HG03442 (cell line): ENCODE data around the gene NRROS.
"Not testable (repeated sequence)": the region's sequence is repeated elsewhere in the genome, so short reads cannot be mapped to it uniquely, and the experiment has no call there.

Experiments used
- ATAC-seq: cut with Tn5 transposase; IDR thresholded peaks from one replicate; pipeline ENCODE4 v1.9.1; 2021; ENCODE audit warnings: mild to moderate bottlenecking, moderate library complexity; ENCODE audit not compliant: unreplicated experiment

NRROS gene

GRCh38 chr3:196624067-196624790 is 15.3 kb upstream of the NRROS start:
- ATAC-seq: peak; percentile 45

DNA sequence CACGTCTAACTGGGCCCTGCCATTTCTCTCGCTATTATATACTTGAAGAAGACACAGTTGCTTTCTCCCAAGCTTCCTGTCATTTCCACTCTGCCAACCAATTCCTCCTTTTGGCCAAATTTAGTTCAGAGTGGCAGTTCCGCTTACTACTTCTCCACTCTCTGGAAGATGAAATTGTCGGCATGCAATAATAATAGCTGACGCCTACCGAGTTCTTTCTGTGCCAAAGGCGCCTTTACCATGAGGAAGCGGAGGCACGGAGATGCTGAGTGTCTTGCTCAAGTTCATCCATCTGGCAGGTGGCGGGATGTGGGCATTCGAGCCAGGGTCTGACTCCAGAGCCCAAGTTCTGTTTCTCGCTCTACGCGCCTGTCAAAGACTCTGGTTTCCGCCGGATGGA is 14.6 kb upstream of the NRROS start:
- no peak for ATAC-seq

DNA sequence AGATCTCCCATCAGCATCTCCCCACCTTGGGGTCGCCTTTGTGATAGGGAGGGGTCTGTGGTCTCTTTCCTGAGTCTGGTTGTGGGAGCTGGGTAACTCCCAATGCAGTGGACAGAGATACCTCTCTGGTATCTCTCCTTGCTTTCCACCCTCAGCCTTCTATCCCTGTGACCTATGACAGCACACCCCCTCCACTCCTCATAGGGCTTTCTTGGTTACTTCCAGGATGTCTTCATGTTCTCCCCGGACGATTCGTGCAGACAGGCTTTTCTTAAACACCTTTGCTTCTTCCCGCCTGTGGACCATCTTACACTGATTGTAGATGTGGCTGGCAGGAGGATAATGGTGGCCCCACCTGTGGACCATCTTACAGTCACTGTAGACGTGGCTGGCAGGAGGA is 14.2 kb upstream of the NRROS start:
- ATAC-seq: no peak

- ATAC-seq: no peak
Measured at GRCh38 chr3:196627918-196628231, 11.6 kb upstream of the NRROS start.

GRCh38 chr3:196629228-196629627 is 10.3 kb upstream of the NRROS start:
- ATAC-seq: no peak

DNA sequence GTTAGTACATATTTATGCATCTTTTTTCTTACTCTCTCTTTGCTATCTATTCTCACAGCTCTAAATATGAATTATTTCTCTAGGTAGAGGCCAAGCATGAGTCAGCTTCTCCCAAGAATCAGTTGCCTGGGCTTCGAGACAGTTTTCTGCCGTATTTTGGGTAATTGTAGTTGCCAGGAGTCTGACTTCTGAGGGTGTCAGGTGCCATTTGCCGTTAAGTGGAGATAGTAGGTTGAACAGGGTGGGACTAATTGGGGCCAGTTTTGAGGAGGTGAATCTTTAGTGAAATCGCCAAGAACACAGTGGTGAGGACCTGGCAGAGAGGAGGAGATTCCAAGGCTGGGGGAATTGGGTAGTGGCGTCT is 7.8 kb upstream of the NRROS start:
- ATAC-seq: no peak

DNA sequence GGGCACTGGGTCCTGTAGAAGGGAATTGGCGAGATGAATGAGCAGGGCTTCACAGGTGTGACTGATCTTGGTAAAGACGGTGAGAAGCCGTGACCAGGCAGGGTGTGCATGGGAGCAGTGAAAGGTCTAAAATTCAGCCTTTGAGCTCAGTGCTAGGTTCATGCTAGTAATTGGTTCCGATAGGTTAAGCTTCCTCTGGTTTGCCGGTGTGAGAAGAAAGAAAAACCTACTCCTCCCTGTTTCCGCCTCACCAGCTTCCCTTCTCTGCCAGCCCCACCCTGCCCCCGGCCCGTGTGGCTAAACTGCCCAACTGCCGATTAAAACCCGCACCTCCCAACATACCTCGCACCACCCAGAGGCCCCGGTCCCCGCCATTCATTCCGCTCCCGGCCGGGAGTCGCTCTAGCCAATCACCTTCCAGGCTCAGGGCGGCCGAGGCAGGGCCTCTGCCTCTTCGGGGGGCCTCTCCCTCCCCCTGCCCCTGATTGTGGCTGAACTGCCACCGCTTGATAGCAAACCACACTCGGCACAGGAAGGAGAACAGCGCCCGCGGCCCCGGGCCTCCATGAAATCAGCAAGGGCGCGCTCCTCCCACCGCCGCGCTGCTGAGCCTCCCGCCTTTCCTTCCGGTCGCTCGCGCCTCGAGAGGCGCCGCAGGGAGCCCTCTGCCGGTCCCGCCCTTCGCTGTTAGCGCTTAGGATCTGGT is 7.3 kb upstream of the NRROS start:
- peak; percentile 62 for ATAC-seq

- ATAC-seq: no peak
Measured at GRCh38 chr3:196633555-196634151, 5.8 kb upstream of the NRROS start.

DNA sequence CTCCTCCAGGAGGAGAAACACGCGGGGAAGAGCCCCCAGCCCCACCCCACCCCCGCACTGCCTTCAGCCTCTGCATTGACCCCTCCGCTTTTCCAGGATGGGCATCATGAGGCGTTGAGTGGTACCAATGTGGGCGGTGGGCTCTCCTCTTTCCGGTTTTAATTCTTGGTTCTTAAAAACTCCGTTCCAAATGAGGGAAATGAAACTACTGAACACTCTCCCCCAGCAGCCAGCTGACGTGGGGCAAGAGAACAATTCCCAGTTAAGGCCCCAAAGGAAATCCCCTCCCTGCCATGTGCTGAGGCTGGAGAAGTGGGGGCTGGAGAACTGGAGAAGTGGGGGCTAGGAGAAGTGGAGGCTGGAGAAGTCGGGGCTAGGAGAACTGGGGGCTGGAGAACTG is 5.3 kb upstream of the NRROS start:
- no peak for ATAC-seq

DNA sequence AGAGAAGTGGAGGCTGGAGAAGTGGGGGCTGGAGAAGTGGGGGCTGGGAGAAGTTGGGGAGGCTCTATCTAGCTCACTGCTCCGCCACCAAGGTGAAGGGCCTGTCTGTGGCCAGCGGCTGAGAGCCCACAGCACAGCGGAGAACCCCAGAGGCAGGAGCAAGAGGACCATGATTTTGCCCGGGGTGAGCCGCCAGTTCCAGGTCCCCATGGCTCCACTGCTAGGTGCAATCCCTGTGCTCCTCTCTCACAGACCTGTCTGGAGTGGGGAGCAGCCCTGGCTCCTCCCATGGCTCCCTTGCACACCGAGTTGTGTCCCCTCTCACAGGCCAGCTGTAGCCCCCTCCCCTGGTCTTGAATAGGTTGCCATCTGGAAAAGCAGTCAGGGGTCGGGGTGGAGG is 4.7 kb upstream of the NRROS start:
- no peak for ATAC-seq

GRCh38 chr3:196636369-196637349 is 2.8 kb upstream of the NRROS start:
- ATAC-seq: no peak

- not testable (repeated sequence) for ATAC-seq
Measured at GRCh38 chr3:196637941-196638340, 1.6 kb upstream of the NRROS start.

DNA sequence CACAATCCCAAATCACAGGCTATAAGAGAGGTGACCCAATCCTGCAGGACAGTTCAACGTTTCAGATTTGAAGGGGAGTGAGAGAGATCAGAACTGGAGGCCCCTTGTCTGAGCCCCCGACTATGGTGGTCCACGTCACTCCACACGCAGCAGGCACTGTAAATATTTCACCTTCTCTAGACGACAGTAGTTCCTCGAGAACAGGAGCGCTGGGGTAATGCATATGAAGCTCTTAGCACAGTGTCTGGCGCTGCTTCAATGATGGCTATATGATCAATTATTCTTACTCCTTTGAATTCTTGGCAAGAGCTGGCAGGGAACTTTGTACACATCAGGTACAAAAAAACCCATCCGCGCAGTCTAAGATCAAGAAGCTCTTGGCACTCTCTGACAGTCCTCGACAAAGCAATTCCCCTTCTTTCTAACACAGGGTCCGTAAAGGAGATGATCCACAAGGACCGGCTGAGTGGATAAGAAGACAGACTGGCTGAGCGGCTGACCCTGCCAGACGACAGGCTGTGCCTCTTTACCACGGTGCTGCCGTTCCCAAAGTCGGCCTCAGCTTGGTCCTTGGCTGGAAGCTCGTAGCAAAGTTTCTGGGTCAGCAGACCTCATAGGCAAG is 522 bp upstream of the NRROS start:
- ATAC-seq: no peak

DNA sequence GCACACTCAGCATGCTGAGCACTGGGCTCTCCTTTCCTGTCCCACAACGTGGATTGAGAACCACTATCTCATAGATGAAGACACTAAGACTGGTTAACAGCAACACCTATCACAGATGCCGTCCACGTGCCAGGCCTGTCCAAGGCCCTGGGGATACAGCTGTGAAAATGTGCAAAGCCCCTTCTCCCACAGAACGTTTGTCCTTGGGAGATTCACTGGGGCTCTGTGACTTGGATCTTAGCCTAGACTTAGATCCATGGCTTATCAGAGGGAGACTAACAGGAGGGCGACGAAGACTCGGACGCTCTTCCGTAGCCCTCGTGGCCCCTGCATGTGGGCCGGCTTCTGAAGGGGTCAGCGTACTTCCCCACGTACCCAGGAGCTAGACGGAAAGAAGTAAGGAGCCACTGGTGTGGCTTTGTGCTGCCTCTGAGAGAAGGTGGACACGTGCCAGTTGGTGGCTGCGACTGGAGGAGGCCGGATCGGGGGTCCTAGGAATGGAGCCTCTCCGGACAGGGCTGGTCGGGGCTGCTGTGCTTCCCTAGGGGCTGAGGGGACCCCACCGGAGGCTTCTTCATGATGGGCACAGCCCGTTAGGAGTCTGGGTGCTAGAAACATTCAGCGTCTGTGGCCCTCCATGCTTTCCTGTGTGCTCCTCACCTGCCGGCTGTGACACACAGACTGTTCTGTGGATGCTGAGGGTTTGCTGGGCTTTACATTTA is 964 bp downstream of the NRROS start:
- ATAC-seq: no peak

- no peak for ATAC-seq
Measured at GRCh38 chr3:196641333-196642054, 2.0 kb downstream of the NRROS start.

- ATAC-seq: no peak
Measured at GRCh38 chr3:196642434-196642833, 2.9 kb downstream of the NRROS start.

- ATAC-seq: peak; percentile 74
Measured at GRCh38 chr3:196643201-196643749, 3.8 kb downstream of the NRROS start.

GRCh38 chr3:196643761-196644160 is 4.3 kb downstream of the NRROS start:
- no peak for ATAC-seq

DNA sequence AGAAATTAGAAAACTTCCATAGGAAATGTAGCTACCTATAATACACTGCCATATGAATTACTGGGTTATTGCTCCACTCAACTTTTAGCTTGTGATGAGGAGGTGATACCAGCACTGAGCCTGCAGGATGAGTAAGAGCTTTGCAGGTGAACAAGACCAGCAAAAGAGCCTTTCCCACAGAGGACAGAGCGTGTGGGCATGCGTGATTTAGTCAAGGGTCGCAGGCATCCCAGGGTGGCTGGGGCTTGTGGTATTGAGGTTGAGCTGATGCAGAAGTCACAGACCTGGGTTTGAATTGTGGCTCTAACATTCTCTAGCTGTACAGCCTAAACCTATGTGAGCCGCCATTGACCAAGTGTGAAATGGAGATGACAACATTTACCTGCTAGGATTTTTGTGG is 5.6 kb downstream of the NRROS start:
- ATAC-seq: no peak
